Tibial artery (tissue), 4 donors: ENCODE results near the gene AMOTL2.

Experiments used
- DNase-seq, 2 donors: peaks; one replicate each; pipeline ENCODE4 v3.0.0-alpha.2; 2019
- H3K27ac ChIP-seq, 2 donors: fragments of 200-600 bp; sonication (generic) in 1 of 2; 1 replicate in 1 of 2; 2 replicates in 1 of 2; pipeline ENCODE4 v1.5.1; 2018 to 2019; ENCODE audit warnings: mild to moderate bottlenecking in 1 of 2
- H3K27me3 ChIP-seq, 2 donors: fragments of 200-600 bp; sonication (generic) in 1 of 2; one replicate each; pipeline versions ENCODE4 v1.5.1 to v1.6.0; 2016 to 2019
- H3K36me3 ChIP-seq, 3 donors: fragments of 200-600 bp; sonication (generic) in 2 of 3; one replicate each; pipeline ENCODE4 v1.5.1; 2016 to 2019; ENCODE audit warnings: mild to moderate bottlenecking in 2 of 3
- H3K4me1 ChIP-seq, 4 donors: fragments of 200-600 bp; sonication (generic) in 2 of 4; 1 replicate in 3 of 4; 2 replicates in 1 of 4; pipeline ENCODE4 v1.5.1; 2016 to 2019
- H3K4me3 ChIP-seq, 2 donors: fragments of 200-600 bp; sonication (generic) in 1 of 2; 1 replicate in 1 of 2; 2 replicates in 1 of 2; pipeline ENCODE4 v1.5.1; 2018 to 2019; ENCODE audit warnings: mild to moderate bottlenecking in 2 of 2
- H3K9me3 ChIP-seq, 3 donors: fragments of 200-600 bp; sonication (generic) in 1 of 3; one replicate each; pipeline ENCODE4 v1.5.1; 2016 to 2019
- CTCF ChIP-seq, 2 experiments: fragments of 200-600 bp in 1 of 2; fragments of 450-650 bp in 1 of 2; IDR thresholded peaks; one replicate each; pipeline ENCODE4 v1.5.1; 2017 to 2019; ENCODE audit warnings: antibody characterized with exemption in 2 of 2, mild to moderate bottlenecking in 1 of 2, moderate library complexity in 1 of 2
- intact Hi-C: fragments of 100-400 bp; cut with DNase I; formaldehyde crosslinking; loops from one replicate; pipeline ENCODE4 v1.15.0; 2023; ENCODE audit warnings: low total_unique reads

AMOTL2 gene

DNA sequence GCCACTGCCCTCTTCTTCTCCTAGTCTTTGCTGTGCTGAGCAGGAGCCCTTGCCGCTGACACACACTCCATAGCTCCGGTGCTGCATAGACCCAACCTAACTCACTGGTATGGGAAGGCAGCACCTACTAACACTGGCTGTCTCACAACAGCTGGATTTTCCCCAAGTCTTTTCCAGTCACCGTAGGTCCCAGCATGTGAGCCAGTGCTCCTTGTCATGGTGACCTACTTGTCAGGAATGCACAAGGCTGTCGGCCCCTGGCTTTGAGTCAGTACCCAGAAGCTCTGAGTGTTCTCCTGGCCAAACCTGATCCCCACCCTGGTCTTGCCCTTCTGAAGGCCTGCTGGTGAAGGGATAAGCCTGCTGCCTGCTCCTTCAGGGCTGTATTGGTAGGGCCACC is 25.7 kb downstream of the AMOTL2 start:
- Histone ChIP-seq H3K36me3 (peaks cover 0 to 2% (median 1%) of the 10 kb centered on the region in 3 donors), H3K9me3 (peaks cover 0 to 13% (median 0%) of the 10 kb centered on the region in 3 donors), H3K27me3 (no peaks in the 10 kb centered on the region), H3K4me1 (peaks cover 0 to 75% (median 42%) of the 10 kb centered on the region in 4 donors), H3K27ac (peak overlapping the region; percentile 66 to 98), H3K4me3 (no peak overlapping the region)
- intact Hi-C loops: no loop called here
- peak in 1 of 2 experiments; percentile 39 for TF ChIP-seq CTCF (IDR thresholded peaks at IDR 0.05)
- DNase-seq: peak; percentile 62 to 90

DNA sequence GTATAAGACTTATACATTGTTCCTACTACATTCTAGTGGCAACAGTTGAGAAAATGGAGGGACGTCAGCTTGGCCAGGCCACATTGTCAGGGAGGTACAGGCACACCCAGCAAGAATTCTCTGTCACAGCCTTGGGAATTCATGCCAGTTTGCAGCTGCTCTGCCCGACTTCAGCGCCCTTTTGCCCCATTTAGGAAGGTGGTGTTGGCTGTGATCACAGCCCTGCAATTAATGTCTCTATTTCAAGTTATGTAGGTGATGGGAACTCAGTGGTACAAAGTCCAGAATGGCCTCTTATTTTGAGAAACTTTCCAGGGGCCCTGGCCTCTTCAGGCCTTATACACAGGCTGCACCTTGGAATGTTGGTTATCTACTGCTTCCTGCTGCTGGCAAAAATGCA is 26.7 kb downstream of the AMOTL2 start:
- Histone ChIP-seq H3K4me3 (no peak overlapping the region), H3K36me3 (no peaks in the 10 kb centered on the region), H3K27ac (peak overlapping the region; percentile 66 to 98), H3K27me3 (no peaks in the 10 kb centered on the region), H3K9me3 (peaks cover 0 to 13% (median 0%) of the 10 kb centered on the region in 3 donors), H3K4me1 (peaks cover 0 to 65% (median 40%) of the 10 kb centered on the region in 4 donors)
- no peak for TF ChIP-seq CTCF (IDR thresholded peaks at IDR 0.05)
- DNase-seq: no peak
- intact Hi-C loops: no loop called here

GRCh38 chr3:134346744-134347143 is 27.5 kb downstream of the AMOTL2 start:
- no peak for TF ChIP-seq CTCF (IDR thresholded peaks at IDR 0.05)
- no peak for DNase-seq
- peaks cover 0 to 13% (median 0%) of the 10 kb centered on the region in 3 donors for H3K9me3 ChIP-seq
- intact Hi-C loops: no loop called here
- no peak overlapping the region for H3K4me3 ChIP-seq
- no peaks in the 10 kb centered on the region for H3K27me3 ChIP-seq
- H3K4me1 ChIP-seq: peaks cover 0 to 57% (median 34%) of the 10 kb centered on the region in 4 donors
- H3K36me3 ChIP-seq: no peaks in the 10 kb centered on the region
- peak overlapping the region in 1 of 2 donors; percentile 98 for H3K27ac ChIP-seq

DNA sequence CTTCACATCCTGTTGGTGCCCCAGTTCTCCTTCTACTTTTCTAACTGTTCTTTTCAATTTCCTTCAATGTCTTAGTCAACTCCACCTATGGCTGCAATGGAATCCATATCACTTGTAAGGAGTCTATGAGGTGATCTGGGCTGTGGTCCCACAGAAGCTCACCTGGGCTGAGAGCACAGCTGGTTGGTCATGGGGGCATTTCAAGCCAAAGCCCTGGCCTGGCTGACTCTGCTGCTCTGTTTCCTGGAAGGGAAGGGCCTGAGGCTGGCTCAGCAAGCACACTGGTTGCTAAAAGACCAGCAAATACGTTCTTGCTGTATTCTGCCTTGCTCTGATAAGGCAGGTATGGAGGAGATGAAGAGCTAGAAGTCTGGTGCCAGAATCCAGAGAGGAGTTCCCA is 29.0 kb downstream of the AMOTL2 start:
- peaks cover 0 to 13% (median 0%) of the 10 kb centered on the region in 3 donors for H3K9me3 ChIP-seq
- no peak for TF ChIP-seq CTCF (IDR thresholded peaks at IDR 0.05)
- intact Hi-C loops: no loop called here
- peak in 1 of 2 donors; percentile 29 for DNase-seq
- peaks cover 0 to 55% (median 25%) of the 10 kb centered on the region in 4 donors for H3K4me1 ChIP-seq
- H3K4me3 ChIP-seq: no peak overlapping the region
- peak overlapping the region; percentile 8 to 98 for H3K27ac ChIP-seq
- H3K36me3 ChIP-seq: no peaks in the 10 kb centered on the region
- no peaks in the 10 kb centered on the region for H3K27me3 ChIP-seq

DNA sequence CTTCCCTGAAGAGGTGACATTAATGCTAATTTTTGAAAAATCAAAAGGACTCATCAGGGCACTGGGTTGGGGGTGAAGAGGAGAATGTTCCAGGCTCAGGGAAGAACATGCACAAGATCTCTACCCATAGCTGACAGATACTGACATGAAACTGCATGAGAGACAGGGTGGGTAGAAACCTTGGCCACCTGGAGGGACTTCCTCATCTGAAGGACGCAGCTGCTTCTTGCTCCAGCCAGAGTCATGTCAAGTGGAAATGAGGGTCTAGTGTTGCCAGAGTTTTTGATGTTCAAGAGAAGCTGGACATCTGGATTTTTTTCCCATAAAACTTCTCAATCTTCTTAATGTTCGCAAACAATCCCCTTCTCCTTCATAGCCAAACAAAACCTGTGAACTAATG is 29.7 kb downstream of the AMOTL2 start:
- DNase-seq: no peak
- peak overlapping the region; percentile 8 to 98 for H3K27ac ChIP-seq
- peaks cover 0 to 13% (median 0%) of the 10 kb centered on the region in 3 donors for H3K9me3 ChIP-seq
- H3K4me1 ChIP-seq: peaks cover 0 to 56% (median 25%) of the 10 kb centered on the region in 4 donors
- no peaks in the 10 kb centered on the region for H3K27me3 ChIP-seq
- intact Hi-C loops: no loop called here
- H3K4me3 ChIP-seq: no peak overlapping the region
- no peaks in the 10 kb centered on the region for H3K36me3 ChIP-seq
- TF ChIP-seq CTCF (IDR thresholded peaks at IDR 0.05): no peak

- TF ChIP-seq CTCF (IDR thresholded peaks at IDR 0.05): no peak
- no peaks in the 10 kb centered on the region for H3K27me3 ChIP-seq
- DNase-seq: peak in 1 of 2 donors; percentile 33
- no peak overlapping the region for H3K27ac ChIP-seq
- intact Hi-C loops: no loop called here
- no peak overlapping the region for H3K4me3 ChIP-seq
- H3K4me1 ChIP-seq: peaks cover 0 to 52% (median 15%) of the 10 kb centered on the region in 4 donors
- no peaks in the 10 kb centered on the region for H3K36me3 ChIP-seq
- H3K9me3 ChIP-seq: peaks cover 0 to 13% (median 0%) of the 10 kb centered on the region in 3 donors
These were observed 32.0 kb downstream of the AMOTL2 start for GRCh38 chr3:134342259-134342658.
